ENCODE measurements around the gene CEP95. TPM values are rescaled to one million over a fixed set of nuclear protein-coding genes. Genes with fewer than 3 reads are reported as not detected.
A peak's percentile ranks its signal among the peaks of the same experiment; 100 is the strongest.

The CEP95 gene
- total RNA-seq, 1 experiment from 2014 or later: 63.8 TPM

DNA sequence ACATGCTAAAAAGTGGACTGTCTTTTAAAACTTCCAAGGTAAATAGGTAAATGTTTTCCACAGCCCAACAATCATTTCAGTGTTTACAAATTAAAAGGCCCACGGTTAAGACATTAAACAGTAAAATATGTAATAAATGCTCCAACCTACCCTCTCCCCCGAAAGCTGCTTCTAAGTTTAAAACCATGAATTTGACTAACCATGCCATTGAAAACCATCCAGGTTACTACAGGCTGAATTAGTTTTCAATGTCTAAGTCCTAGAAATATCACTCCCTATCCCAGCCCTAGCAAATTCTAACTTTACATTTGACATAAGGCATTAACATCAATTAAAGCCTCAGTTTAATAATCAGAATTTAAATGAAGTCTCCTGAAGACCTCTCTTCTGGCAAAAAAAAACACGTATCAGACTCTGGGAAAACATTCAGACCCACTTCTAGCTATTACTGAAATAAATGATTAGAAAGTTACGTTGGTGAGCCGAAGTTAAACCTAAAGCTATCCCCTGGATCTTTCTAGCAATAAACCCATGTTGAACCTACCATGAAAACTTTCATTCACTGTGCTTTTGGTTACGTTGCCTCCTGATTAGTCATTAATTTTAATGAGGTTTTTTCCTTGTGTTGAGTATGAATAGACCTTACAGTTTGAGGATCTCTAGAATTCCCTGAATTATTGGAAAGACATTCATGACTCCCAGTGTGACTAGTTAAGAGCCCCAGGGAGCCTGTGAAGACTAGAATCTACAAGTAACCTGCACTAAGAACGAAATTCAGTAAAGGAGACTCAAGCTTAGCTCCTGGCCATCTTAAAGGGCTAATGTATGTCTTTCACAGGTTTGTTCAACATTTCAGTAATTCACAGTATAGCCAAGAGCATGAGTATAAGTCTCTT, 8.2 kb upstream of the CEP95 start (continued):
- no peak for TF ChIP-seq NR2C2 (CRISPR knock-in tag; IDR thresholded peaks at IDR 0.05)
- TF ChIP-seq, protein P1, sequence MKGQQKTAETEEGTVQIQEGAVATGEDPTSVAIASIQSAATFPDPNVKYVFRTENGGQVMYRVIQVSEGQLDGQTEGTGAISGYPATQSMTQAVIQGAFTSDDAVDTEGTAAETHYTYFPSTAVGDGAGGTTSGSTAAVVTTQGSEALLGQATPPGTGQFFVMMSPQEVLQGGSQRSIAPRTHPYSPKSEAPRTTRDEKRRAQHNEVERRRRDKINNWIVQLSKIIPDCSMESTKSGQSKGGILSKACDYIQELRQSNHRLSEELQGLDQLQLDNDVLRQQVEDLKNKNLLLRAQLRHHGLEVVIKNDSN (CRISPR knock-in tag; IDR thresholded peaks at IDR 0.05): no peak
- TF ChIP-seq ELF4 (CRISPR knock-in tag; IDR thresholded peaks at IDR 0.05; ENCODE audit: low read depth): no peak
- no peak for TF ChIP-seq JAZF1 (CRISPR knock-in tag; IDR thresholded peaks at IDR 0.05)
- TF ChIP-seq, protein P2, sequence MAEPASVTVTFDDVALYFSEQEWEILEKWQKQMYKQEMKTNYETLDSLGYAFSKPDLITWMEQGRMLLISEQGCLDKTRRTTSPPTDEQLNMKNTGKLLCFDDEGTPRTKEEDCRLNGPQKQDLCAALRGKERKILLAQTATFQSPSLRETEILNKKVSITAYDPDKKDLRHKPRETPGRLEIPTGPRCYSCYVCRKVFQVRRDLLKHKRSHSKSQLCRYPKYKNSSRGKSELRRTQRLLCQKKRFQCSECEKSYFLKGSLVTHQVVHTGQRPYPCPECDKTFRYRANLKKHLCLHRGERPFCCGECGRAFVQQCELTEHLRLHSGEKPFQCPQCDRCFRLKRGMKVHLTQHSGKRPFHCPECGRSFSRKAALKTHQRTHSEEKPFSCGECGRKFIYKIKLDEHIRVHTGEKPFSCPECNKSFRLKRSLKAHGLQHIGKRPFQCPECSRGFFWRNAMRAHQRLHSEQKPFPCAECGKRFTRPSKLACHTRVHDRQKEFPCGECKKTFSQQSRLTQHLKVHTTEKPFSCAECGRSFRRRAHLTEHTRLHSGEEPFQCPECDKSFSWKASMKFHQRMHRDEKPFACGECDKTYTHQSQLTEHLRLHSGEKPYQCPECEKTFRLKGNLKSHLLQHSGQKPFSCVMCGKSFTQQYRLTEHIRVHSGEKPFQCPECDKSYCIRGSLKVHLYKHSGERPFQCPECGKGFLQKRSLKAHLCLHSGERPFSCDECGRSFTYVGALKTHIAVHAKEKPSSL (CRISPR knock-in tag; conservative IDR thresholded peaks at IDR 0.05): peak; percentile 85
- no peak for TF ChIP-seq NR3C1 (CRISPR knock-in tag; conservative IDR thresholded peaks at IDR 0.05; ENCODE audit: low read depth)
- TF ChIP-seq SP1 (CRISPR knock-in tag; conservative IDR thresholded peaks at IDR 0.05): no peak
- no peak for TF ChIP-seq KAT7 (CRISPR knock-in tag; IDR thresholded peaks at IDR 0.05; ENCODE audit: borderline replicate concordance)
- TF ChIP-seq NFE2L1 (CRISPR knock-in tag; IDR thresholded peaks at IDR 0.05): no peak
- no peak for TF ChIP-seq ZNF138 (CRISPR knock-in tag; conservative IDR thresholded peaks at IDR 0.05)
- TF ChIP-seq, protein P3, sequence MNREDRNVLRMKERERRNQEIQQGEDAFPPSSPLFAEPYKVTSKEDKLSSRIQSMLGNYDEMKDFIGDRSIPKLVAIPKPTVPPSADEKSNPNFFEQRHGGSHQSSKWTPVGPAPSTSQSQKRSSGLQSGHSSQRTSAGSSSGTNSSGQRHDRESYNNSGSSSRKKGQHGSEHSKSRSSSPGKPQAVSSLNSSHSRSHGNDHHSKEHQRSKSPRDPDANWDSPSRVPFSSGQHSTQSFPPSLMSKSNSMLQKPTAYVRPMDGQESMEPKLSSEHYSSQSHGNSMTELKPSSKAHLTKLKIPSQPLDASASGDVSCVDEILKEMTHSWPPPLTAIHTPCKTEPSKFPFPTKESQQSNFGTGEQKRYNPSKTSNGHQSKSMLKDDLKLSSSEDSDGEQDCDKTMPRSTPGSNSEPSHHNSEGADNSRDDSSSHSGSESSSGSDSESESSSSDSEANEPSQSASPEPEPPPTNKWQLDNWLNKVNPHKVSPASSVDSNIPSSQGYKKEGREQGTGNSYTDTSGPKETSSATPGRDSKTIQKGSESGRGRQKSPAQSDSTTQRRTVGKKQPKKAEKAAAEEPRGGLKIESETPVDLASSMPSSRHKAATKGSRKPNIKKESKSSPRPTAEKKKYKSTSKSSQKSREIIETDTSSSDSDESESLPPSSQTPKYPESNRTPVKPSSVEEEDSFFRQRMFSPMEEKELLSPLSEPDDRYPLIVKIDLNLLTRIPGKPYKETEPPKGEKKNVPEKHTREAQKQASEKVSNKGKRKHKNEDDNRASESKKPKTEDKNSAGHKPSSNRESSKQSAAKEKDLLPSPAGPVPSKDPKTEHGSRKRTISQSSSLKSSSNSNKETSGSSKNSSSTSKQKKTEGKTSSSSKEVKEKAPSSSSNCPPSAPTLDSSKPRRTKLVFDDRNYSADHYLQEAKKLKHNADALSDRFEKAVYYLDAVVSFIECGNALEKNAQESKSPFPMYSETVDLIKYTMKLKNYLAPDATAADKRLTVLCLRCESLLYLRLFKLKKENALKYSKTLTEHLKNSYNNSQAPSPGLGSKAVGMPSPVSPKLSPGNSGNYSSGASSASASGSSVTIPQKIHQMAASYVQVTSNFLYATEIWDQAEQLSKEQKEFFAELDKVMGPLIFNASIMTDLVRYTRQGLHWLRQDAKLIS (CRISPR knock-in tag; IDR thresholded peaks at IDR 0.05; ENCODE audit: borderline replicate concordance): no peak
- no peak for TF ChIP-seq SOX15 (CRISPR knock-in tag; IDR thresholded peaks at IDR 0.05)
- TF ChIP-seq, protein P4, sequence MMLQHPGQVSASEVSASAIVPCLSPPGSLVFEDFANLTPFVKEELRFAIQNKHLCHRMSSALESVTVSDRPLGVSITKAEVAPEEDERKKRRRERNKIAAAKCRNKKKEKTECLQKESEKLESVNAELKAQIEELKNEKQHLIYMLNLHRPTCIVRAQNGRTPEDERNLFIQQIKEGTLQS (CRISPR knock-in tag; conservative IDR thresholded peaks at IDR 0.05): no peak
- no peak for TF ChIP-seq TEAD1 (CRISPR knock-in tag; IDR thresholded peaks at IDR 0.05)
- TF ChIP-seq FOXJ3 (CRISPR knock-in tag; IDR thresholded peaks at IDR 0.05; ENCODE audit: borderline replicate concordance): no peak
- TF ChIP-seq GRHL2 (CRISPR knock-in tag; IDR thresholded peaks at IDR 0.05; ENCODE audit: insufficient replicate concordance, severe bottlenecking): no peak
- 0 out of 2 replicates have a peak, but pooled peaks have one; percentile 4 for TF ChIP-seq RORB (CRISPR knock-in tag; IDR thresholded peaks at IDR 0.05)
- no peak for TF ChIP-seq ZNF317 (CRISPR knock-in tag; IDR thresholded peaks at IDR 0.05; ENCODE audit: borderline replicate concordance, low read depth)
- TF ChIP-seq, protein P5, sequence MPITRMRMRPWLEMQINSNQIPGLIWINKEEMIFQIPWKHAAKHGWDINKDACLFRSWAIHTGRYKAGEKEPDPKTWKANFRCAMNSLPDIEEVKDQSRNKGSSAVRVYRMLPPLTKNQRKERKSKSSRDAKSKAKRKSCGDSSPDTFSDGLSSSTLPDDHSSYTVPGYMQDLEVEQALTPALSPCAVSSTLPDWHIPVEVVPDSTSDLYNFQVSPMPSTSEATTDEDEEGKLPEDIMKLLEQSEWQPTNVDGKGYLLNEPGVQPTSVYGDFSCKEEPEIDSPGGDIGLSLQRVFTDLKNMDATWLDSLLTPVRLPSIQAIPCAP (CRISPR knock-in tag; IDR thresholded peaks at IDR 0.05): no peak
- TF ChIP-seq, protein P6, sequence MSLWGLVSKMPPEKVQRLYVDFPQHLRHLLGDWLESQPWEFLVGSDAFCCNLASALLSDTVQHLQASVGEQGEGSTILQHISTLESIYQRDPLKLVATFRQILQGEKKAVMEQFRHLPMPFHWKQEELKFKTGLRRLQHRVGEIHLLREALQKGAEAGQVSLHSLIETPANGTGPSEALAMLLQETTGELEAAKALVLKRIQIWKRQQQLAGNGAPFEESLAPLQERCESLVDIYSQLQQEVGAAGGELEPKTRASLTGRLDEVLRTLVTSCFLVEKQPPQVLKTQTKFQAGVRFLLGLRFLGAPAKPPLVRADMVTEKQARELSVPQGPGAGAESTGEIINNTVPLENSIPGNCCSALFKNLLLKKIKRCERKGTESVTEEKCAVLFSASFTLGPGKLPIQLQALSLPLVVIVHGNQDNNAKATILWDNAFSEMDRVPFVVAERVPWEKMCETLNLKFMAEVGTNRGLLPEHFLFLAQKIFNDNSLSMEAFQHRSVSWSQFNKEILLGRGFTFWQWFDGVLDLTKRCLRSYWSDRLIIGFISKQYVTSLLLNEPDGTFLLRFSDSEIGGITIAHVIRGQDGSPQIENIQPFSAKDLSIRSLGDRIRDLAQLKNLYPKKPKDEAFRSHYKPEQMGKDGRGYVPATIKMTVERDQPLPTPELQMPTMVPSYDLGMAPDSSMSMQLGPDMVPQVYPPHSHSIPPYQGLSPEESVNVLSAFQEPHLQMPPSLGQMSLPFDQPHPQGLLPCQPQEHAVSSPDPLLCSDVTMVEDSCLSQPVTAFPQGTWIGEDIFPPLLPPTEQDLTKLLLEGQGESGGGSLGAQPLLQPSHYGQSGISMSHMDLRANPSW (CRISPR knock-in tag; conservative IDR thresholded peaks at IDR 0.05; ENCODE audit: low read depth): no peak
- TF ChIP-seq, protein P7, sequence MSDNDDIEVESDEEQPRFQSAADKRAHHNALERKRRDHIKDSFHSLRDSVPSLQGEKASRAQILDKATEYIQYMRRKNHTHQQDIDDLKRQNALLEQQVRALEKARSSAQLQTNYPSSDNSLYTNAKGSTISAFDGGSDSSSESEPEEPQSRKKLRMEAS (CRISPR knock-in tag; IDR thresholded peaks at IDR 0.05): no peak
- no peak for TF ChIP-seq TEAD4 (CRISPR knock-in tag; IDR thresholded peaks at IDR 0.05)
- TF ChIP-seq, protein P8, sequence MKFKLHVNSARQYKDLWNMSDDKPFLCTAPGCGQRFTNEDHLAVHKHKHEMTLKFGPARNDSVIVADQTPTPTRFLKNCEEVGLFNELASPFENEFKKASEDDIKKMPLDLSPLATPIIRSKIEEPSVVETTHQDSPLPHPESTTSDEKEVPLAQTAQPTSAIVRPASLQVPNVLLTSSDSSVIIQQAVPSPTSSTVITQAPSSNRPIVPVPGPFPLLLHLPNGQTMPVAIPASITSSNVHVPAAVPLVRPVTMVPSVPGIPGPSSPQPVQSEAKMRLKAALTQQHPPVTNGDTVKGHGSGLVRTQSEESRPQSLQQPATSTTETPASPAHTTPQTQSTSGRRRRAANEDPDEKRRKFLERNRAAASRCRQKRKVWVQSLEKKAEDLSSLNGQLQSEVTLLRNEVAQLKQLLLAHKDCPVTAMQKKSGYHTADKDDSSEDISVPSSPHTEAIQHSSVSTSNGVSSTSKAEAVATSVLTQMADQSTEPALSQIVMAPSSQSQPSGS (CRISPR knock-in tag; IDR thresholded peaks at IDR 0.05; ENCODE audit: borderline replicate concordance, low read depth): no peak
- TF ChIP-seq GTF2I (CRISPR knock-in tag; conservative IDR thresholded peaks at IDR 0.05): no peak; the same call in 1 of the 2 replicates
- no peak for TF ChIP-seq RELA (CRISPR knock-in tag; IDR thresholded peaks at IDR 0.05; ENCODE audit: borderline replicate concordance)
- TF ChIP-seq ZNF671 (CRISPR knock-in tag; IDR thresholded peaks at IDR 0.05): peak; percentile 85; the same call in 1 of the 2 replicates

All from WTC11 (cell line).